Ishikawa (cell line): ENCODE data around the gene CRYBB1.

Experiments used
- CEBPB ChIP-seq: IDR thresholded peaks from 2 replicates; pipeline ENCODE4 v1.6.1; 2012
- CREB1 ChIP-seq: IDR thresholded peaks from 2 replicates; pipeline ENCODE4 v1.6.1; 2012; ENCODE audit warnings: low read depth
- EGR1 ChIP-seq: IDR thresholded peaks from 2 replicates; pipeline ENCODE4 v1.6.1; 2012
- EP300 ChIP-seq: IDR thresholded peaks from 2 replicates; pipeline ENCODE4 v1.6.1; 2012; ENCODE audit warnings: borderline replicate concordance
- FOXM1 ChIP-seq: IDR thresholded peaks from 2 replicates; pipeline ENCODE4 v1.6.1; 2012; ENCODE audit warnings: low read depth, borderline replicate concordance
- NFIC ChIP-seq: IDR thresholded peaks from 2 replicates; pipeline ENCODE4 v1.6.1; 2012
- RAD21 ChIP-seq: IDR thresholded peaks from 2 replicates; pipeline ENCODE4 v1.6.1; 2012; ENCODE audit warnings: low read depth
- TAF1 ChIP-seq: IDR thresholded peaks from 2 replicates; pipeline ENCODE4 v1.6.1; 2012; ENCODE audit warnings: low read depth, mild to moderate bottlenecking
- TCF12 ChIP-seq: IDR thresholded peaks from 2 replicates; pipeline ENCODE4 v1.6.1; 2012; ENCODE audit warnings: low read depth
- TEAD4 ChIP-seq: IDR thresholded peaks from 2 replicates; pipeline ENCODE4 v1.6.1; 2012
- YY1 ChIP-seq: IDR thresholded peaks from 2 replicates; pipeline ENCODE4 v1.6.1; 2012; ENCODE audit warnings: low read depth
- ZBTB7A ChIP-seq: IDR thresholded peaks from 2 replicates; pipeline ENCODE4 v1.6.1; 2012; ENCODE audit warnings: low read depth
- TF ChIP-seq, protein P1 (sequence below): IDR thresholded peaks from 2 replicates; pipeline ENCODE4 v1.6.1; 2012; ENCODE audit warnings: low read depth, mild to moderate bottlenecking
- TF ChIP-seq, protein P2 (sequence below): IDR thresholded peaks from 2 replicates; pipeline ENCODE4 v1.6.1; 2012
- TF ChIP-seq, protein P3 (sequence below): IDR thresholded peaks from 2 replicates; pipeline ENCODE4 v1.6.1; 2012

The CRYBB1 gene

DNA sequence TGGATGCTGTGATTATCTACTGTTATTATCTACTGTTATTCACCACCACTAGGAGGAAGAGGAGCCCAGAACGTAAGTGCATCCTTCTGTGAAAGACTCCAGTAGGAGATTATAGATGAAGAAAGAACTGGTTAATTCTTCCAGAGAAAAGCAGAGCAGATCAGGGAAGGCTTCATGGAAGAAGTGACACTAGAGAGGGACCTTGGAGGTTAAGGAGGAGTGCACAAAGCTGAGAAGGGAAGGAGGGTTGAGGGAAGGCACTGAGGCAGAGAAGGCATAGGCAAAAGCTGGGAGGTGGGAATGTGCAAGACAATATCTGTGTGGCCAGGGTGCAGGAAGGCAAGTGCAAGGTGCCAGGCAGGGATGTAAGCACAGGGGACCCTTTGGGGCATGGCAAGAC is 13.5 kb downstream of the CRYBB1 start:
- TF ChIP-seq, protein P1, sequence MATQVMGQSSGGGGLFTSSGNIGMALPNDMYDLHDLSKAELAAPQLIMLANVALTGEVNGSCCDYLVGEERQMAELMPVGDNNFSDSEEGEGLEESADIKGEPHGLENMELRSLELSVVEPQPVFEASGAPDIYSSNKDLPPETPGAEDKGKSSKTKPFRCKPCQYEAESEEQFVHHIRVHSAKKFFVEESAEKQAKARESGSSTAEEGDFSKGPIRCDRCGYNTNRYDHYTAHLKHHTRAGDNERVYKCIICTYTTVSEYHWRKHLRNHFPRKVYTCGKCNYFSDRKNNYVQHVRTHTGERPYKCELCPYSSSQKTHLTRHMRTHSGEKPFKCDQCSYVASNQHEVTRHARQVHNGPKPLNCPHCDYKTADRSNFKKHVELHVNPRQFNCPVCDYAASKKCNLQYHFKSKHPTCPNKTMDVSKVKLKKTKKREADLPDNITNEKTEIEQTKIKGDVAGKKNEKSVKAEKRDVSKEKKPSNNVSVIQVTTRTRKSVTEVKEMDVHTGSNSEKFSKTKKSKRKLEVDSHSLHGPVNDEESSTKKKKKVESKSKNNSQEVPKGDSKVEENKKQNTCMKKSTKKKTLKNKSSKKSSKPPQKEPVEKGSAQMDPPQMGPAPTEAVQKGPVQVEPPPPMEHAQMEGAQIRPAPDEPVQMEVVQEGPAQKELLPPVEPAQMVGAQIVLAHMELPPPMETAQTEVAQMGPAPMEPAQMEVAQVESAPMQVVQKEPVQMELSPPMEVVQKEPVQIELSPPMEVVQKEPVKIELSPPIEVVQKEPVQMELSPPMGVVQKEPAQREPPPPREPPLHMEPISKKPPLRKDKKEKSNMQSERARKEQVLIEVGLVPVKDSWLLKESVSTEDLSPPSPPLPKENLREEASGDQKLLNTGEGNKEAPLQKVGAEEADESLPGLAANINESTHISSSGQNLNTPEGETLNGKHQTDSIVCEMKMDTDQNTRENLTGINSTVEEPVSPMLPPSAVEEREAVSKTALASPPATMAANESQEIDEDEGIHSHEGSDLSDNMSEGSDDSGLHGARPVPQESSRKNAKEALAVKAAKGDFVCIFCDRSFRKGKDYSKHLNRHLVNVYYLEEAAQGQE, result no peak
- no peak for TF ChIP-seq CREB1
- no peak for TF ChIP-seq NFIC
- TF ChIP-seq EP300, result no peak
- TF ChIP-seq EGR1, result no peak
- no peak for TF ChIP-seq FOXM1
- no peak for TF ChIP-seq TCF12
- TF ChIP-seq TAF1, result no peak
- TF ChIP-seq ZBTB7A, result no peak

DNA sequence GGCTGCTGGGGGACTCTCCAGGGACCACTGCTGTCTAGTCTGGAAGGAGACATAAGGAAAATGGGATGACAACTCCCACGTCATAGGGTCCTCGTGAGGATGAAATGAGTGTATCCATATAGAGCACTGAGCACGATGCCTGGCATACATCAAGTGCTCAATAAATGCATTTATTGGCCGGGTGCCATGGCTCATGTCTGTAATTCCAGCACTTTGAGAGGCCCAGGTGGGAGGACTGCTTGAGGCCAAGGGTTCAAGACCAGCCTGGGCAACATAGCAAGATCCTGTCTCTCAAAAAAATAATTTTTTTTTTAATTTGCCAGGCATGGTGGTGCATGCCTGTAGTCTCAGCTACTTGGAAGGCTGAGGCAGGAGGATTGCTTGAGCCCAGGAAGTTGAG is 15.7 kb downstream of the CRYBB1 start:
- TF ChIP-seq, protein P2, sequence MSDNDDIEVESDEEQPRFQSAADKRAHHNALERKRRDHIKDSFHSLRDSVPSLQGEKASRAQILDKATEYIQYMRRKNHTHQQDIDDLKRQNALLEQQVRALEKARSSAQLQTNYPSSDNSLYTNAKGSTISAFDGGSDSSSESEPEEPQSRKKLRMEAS, result no peak
- TF ChIP-seq EP300 (no peak), NFIC (no peak), FOXM1 (no peak), TAF1 (no peak), CEBPB (no peak), EGR1 (no peak), TCF12 (no peak), RAD21 (no peak), ZBTB7A (no peak), CREB1 (no peak), TEAD4 (no peak), YY1 (no peak)
- TF ChIP-seq, protein P1, result no peak
- TF ChIP-seq, protein P3, sequence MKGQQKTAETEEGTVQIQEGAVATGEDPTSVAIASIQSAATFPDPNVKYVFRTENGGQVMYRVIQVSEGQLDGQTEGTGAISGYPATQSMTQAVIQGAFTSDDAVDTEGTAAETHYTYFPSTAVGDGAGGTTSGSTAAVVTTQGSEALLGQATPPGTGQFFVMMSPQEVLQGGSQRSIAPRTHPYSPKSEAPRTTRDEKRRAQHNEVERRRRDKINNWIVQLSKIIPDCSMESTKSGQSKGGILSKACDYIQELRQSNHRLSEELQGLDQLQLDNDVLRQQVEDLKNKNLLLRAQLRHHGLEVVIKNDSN, result no peak

DNA sequence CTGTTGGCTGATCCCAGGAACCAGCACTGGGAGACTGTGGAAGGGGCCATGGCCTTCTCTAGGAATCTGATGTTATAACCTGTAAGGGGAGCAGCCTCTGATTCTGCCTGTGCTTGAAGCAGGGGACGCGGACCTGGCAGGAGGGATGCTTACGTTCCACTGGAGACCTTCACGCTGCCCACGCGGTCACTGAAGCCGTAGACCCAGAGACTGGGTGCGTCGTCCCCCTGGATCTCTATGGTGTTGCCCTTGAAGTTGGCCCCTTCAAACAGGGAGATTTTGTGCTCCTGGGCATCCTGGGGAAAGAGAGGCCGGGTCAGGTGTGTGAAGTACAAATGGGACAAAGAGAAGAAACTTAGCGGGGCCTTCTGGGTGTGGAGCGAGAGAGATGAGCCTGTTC is 16.1 kb downstream of the CRYBB1 start:
- TF ChIP-seq EP300, result no peak
- no peak for TF ChIP-seq NFIC
- TF ChIP-seq, protein P3, result no peak
- TF ChIP-seq RAD21, result no peak
- no peak for TF ChIP-seq CEBPB
- no peak for TF ChIP-seq TEAD4
- TF ChIP-seq YY1, result no peak

DNA sequence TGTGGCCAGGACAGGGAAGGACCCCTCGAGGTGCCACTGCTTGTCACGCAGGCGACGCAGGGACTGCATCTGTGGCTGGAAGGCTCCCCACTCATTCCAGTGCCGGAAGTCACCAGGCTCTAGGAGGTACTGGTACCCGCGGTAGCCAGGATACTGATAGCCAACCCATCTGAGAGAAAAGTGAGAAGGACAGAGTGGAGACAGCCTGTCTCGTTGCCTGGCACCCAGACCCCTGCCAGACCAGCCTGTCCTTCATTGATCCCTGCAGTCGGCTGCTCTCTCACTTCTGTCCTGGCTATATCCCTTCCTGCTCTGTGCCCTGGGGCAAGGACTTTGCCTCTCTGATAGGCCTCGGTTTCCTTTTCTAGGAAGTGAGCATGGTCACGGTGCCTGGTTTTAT is 18.3 kb downstream of the CRYBB1 start:
- TF ChIP-seq NFIC (no peak), CEBPB (no peak), ZBTB7A (no peak), TAF1 (no peak), TCF12 (no peak), CREB1 (no peak), RAD21 (no peak), EP300 (no peak), TEAD4 (no peak), EGR1 (no peak), YY1 (no peak), FOXM1 (no peak)
- TF ChIP-seq, protein P2, result no peak
- TF ChIP-seq, protein P3, result no peak
- TF ChIP-seq, protein P1, result no peak

DNA sequence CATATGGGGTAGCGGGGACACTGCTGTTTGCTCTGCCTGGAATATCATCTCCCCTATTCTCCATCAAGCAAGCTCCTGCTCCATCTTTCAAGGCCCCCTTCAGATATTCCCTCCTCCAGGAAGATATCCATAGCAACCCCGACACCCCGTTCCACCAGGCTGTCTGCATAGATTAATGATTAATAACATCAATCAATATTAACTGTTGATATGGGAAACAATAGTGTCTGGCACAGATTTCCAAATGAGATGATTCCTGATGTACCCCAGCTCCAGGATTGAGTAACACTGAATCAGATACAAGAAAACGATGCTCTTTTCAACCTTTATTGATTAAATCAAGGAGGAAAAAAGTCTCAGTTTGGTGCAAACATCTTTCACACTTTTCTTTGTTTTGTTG is 20.3 kb downstream of the CRYBB1 start:
- TF ChIP-seq CEBPB, result no peak
- no peak for TF ChIP-seq EP300
- TF ChIP-seq, protein P3, result no peak
- TF ChIP-seq TEAD4, result no peak
